ENCODE data around the gene FIBIN.
"Not testable (repeated sequence)": the region's sequence is repeated elsewhere in the genome, so short reads cannot be mapped to it uniquely, and the experiment has no call there.

Gene FIBIN

GRCh38 chr11:26983645-26984044 is 10.3 kb upstream of the FIBIN start:
- DNase-seq = no peak

- no peak for DNase-seq
Measured at GRCh38 chr11:26985470-26985869, 8.4 kb upstream of the FIBIN start.

- DNase-seq = no peak
Measured at GRCh38 chr11:26985943-26986342, 8.0 kb upstream of the FIBIN start.

- DNase-seq = no peak
Measured at GRCh38 chr11:26987272-26987671, 6.6 kb upstream of the FIBIN start.

GRCh38 chr11:26987731-26988130 is 6.2 kb upstream of the FIBIN start:
- no peak for DNase-seq

GRCh38 chr11:26992031-26992541 is 1.8 kb upstream of the FIBIN start:
- no peak for DNase-seq

GRCh38 chr11:26994631-26995095 is 751 bp downstream of the FIBIN start:
- DNase-seq = no peak

- no peak for DNase-seq
Measured at GRCh38 chr11:26995701-26996460, 2.0 kb downstream of the FIBIN start.

- DNase-seq = no peak
Measured at GRCh38 chr11:26997378-26997777, 3.5 kb downstream of the FIBIN start.

- not testable (repeated sequence) for DNase-seq
Measured at GRCh38 chr11:27001136-27001730, 7.3 kb downstream of the FIBIN start.

- DNase-seq = no peak
Measured at GRCh38 chr11:27002431-27002830, 8.5 kb downstream of the FIBIN start.

- no peak for DNase-seq
Measured at GRCh38 chr11:27002838-27003237, 8.9 kb downstream of the FIBIN start.

- no peak for DNase-seq
Measured at GRCh38 chr11:27004103-27004502, 10.2 kb downstream of the FIBIN start.

- DNase-seq = no peak
Measured at GRCh38 chr11:27008811-27009535, 15.1 kb downstream of the FIBIN start.

GRCh38 chr11:27011560-27012233 is 17.8 kb downstream of the FIBIN start:
- DNase-seq = no peak

GRCh38 chr11:27012234-27012921 is 18.5 kb downstream of the FIBIN start:
- no peak for DNase-seq

GRCh38 chr11:27013781-27014361 is 20.0 kb downstream of the FIBIN start:
- DNase-seq = no peak

- no peak for DNase-seq
Measured at GRCh38 chr11:27018902-27019529, 25.1 kb downstream of the FIBIN start.

GRCh38 chr11:27020751-27021150 is 26.8 kb downstream of the FIBIN start:
- DNase-seq = no peak

GRCh38 chr11:27022659-27023251 is 28.8 kb downstream of the FIBIN start:
- no peak for DNase-seq

- no peak for DNase-seq
Measured at GRCh38 chr11:27024865-27025264, 31.0 kb downstream of the FIBIN start.

Data from activated effector memory CD4-positive, alpha-beta T cell treated with anti-CD3 and anti-CD28 coated beads, Interleukin-2, amount 50 U/mL, for 16 hours (primary cell).